ENCODE results near the gene CRIM1.

CRIM1 gene

DNA sequence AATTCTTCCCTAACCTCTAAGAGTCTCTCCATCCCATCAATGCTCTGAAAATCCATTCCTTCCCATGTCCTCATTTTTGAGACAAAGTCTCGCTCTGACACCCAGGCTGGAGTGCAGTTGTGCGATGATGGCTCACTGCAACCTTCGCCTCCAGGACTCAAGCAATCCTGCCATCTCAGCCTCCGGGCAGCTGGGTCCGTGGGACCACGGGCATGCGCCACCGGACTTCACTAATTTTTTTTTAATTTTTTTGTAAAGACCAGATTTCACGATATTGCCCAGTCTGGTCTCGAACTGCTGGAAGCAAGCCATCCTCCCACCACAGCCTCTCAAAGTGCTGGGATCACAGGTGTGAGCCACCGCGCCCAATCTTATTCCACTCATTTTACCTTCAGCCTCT, 240.8 kb downstream of the CRIM1 start:
- TF ChIP-seq, protein P1, sequence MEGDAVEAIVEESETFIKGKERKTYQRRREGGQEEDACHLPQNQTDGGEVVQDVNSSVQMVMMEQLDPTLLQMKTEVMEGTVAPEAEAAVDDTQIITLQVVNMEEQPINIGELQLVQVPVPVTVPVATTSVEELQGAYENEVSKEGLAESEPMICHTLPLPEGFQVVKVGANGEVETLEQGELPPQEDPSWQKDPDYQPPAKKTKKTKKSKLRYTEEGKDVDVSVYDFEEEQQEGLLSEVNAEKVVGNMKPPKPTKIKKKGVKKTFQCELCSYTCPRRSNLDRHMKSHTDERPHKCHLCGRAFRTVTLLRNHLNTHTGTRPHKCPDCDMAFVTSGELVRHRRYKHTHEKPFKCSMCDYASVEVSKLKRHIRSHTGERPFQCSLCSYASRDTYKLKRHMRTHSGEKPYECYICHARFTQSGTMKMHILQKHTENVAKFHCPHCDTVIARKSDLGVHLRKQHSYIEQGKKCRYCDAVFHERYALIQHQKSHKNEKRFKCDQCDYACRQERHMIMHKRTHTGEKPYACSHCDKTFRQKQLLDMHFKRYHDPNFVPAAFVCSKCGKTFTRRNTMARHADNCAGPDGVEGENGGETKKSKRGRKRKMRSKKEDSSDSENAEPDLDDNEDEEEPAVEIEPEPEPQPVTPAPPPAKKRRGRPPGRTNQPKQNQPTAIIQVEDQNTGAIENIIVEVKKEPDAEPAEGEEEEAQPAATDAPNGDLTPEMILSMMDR (IDR thresholded peaks at IDR 0.05): no peak
- H3K27ac ChIP-seq: no peak overlapping the region

DNA sequence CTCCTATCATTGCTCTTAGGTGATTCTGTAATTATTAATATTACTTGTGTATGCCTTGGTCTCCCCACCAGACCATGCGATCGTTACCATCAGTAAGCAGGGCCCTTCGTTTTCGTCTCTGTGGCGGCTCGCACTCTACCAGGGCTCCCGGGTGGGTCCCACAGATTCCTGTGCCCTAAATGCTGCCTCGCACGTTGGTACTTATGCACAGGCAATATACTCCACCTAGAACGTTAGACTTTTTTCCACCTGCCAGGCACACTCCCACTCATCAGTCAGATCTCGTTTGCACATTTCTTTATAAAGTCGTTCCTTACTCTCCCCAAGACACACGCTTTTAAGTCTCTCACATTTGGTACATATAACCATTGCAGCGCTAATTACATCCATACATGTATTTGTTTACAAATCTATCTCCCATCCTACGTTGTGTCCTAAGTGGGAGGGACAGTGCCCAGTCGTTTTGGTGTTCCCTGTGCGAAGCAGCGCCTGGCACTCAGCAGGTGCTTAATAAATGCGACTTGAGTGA, 241.5 kb downstream of the CRIM1 start:
- TF ChIP-seq, protein P1 (IDR thresholded peaks at IDR 0.05): no peak
- TF ChIP-seq ZFX (IDR thresholded peaks at IDR 0.05; ENCODE audit: borderline replicate concordance): no peak
- H3K27ac ChIP-seq: peak overlapping the region; percentile 81

DNA sequence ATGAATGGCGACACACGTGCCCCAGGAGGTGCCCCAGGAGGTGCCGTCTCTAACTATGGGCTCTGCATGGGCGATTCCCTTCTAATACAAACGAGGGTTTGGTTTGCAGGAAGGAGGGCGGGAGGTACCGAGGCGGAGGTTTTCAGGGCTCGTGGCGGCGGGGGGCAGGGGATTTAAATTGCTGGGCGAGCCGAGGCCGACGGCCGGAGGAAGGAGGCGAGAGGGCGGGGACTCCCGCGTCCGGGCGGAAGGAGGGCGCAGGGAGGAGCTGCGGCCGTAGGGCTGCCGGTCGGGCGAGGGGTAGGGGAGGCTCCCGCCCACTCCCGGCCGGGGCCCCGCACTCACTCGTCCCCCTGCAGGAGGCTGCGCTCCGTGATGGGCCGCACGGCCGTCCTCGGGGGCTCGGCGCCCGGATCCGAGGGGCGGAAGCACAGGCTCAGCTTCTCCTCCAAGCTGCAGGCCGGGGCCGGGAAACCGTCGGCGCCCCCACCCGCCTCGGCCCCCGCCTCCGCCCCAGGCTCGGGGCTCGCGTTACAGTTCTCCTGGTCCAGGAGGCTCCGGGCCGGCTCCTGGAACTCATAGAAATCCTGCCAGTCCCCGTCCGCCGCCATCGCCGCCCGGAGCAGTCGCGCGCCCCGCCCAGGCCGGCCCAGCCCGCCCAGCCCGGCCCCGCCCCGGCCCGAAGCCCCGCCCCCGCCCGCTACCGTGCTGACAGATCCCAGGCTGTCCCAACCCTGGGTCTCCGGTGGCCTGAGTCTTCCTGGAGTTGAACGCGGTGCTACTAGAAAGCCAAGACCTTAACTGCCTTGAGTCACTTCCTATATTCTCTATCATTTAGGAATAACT, 242.2 kb downstream of the CRIM1 start, which contains the start of gene FEZ2:
Gene FEZ2 (minus strand): TSS at position 637 of the 846 bp plus-strand sequence. CDS start 26 bp downstream, at position 611.
- peak within 1 kb of the TSS; percentile 81 for H3K27ac ChIP-seq

More for the DNA sequence above, 242.2 kb downstream of the CRIM1 start, which contains the start of gene FEZ2:
- TF ChIP-seq ZFX (IDR thresholded peaks at IDR 0.05; ENCODE audit: borderline replicate concordance): no peak
- TF ChIP-seq, protein P1 (IDR thresholded peaks at IDR 0.05): no peak

All from 22Rv1 (cell line).